ENCODE measurements around the gene CARD11. TPM values are rescaled to one million over a fixed set of nuclear protein-coding genes. Genes with fewer than 3 reads are reported as not detected.
A peak's percentile ranks its signal among the peaks of the same experiment; 100 is the strongest.

The CARD11 gene
- total RNA-seq, 1 donor from 2014 or later = 5.8 TPM

DNA sequence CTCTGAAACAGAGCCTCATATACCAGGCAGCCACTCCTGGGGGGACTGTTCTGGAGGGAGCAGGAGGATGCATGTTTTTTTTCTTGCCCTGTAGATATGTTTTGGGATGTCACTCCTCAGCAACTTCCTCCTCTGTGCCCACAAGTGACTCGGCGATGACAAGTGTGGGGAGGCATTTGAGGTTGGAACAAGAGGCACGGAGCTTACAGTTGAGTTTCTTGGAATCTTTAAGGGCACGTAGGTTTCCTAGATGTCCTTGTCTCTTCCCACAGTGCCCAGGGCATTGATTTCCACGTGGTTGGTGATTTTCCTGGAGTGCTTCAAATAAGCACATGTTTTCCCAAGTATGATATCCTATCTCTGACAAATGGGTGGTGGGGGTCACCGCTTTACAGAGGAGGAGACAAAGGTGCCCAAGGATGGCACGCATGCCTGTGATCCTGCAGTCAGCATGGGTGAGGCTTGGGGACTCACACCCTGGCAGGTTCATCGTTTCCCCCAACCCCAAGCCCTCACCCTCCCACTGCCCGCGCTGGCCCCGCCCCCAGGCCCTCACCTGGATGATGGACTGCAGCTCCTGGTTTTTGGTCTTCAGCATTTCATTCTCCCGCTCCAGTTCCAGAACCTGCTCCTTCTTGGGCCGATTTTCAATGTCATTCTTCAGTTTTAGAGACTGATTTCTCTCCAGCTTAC is 104.3 kb downstream of the CARD11 start:
- H3K27ac ChIP-seq = no peak overlapping the region
- TF ChIP-seq, protein P1, sequence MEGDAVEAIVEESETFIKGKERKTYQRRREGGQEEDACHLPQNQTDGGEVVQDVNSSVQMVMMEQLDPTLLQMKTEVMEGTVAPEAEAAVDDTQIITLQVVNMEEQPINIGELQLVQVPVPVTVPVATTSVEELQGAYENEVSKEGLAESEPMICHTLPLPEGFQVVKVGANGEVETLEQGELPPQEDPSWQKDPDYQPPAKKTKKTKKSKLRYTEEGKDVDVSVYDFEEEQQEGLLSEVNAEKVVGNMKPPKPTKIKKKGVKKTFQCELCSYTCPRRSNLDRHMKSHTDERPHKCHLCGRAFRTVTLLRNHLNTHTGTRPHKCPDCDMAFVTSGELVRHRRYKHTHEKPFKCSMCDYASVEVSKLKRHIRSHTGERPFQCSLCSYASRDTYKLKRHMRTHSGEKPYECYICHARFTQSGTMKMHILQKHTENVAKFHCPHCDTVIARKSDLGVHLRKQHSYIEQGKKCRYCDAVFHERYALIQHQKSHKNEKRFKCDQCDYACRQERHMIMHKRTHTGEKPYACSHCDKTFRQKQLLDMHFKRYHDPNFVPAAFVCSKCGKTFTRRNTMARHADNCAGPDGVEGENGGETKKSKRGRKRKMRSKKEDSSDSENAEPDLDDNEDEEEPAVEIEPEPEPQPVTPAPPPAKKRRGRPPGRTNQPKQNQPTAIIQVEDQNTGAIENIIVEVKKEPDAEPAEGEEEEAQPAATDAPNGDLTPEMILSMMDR (IDR thresholded peaks at IDR 0.05) = no peak
- ATAC-seq (no peak), DNase-seq (peak; percentile 59)
- H3K36me3 ChIP-seq = no peaks in the 10 kb centered on the region
- no peaks in the 10 kb centered on the region for H3K9me3 ChIP-seq
- H3K27me3 ChIP-seq = no peaks in the 10 kb centered on the region
- intact Hi-C loops (cut with DNase I) = no loop called here
- no peak overlapping the region for H3K4me3 ChIP-seq
- no peaks in the 10 kb centered on the region for H3K4me1 ChIP-seq

DNA sequence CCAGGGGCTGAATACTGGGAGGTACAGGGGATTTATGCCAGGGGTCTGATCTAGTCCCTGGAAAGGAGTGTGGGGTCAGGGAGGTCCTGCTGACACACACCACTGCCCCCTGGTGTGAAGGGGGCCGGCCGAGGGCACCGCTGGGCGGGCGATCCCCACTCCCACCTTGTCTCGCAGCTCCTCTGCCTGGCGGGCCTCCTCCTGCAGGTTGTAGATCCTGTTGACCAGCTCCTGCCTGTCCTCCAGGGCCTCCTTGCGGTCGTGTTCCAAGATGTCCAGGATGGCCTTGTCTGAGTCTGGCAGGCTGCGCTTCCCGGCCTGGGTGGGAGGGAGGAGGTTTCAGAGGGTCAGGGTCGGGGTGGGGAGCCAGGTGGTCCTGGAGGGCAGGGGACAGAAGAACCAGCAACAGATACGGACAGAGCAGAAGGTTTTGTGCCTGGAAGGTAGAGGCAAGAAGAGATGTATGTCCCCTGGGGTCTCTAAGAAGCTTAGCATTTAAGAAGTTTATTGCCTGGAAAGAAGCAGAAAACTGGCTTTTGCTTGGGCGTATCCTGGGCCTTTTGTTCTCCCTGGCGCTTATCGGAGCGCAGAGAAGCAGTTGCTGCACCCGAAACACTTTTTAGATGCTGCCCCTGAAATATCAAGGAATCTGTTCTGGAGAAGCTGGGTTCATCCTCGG is 105.0 kb downstream of the CARD11 start:
- intact Hi-C loops (cut with DNase I) = no loop called here
- DNase-seq = peak; percentile 49

DNA sequence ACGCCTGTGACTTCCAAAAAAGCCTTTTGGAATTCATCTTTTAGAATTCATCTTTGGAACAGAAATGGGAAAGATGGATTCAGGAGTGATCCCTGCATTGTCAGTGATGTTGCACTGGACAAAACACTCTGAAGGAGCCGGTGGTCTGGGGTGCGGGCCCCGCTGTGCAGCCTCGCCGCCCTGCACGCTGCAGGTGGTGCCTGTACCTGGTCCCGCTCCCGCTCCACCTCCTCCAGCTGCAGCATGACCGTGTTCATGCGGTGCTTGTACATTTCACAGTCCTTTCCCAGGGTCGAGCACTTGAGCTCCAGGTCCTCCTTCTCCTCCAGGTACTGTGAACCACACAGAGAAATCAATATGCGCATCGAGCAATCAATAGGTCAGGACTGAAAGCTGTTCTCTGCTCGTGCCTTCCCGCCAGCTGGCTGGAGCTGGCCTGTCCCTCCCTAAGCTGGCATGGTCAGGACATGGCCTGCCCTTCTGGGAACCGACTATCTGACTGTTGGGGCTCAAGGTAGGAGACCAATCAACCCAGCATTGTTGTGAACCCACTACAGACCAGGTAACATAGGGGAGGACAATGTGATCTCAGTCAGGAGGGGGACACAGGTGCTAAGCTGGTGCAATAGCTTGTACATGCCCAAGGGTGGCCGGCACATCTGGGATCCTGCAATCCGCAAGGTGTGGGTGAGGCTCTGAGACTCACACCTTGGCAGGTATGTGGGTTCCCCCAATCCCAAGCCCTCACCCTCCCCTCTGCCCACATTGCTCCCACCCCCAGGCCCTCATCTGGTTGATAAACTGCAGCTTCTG is 105.8 kb downstream of the CARD11 start:
- ATAC-seq = no peak
- intact Hi-C loops (cut with DNase I) = no loop called here

More for the DNA sequence above, 105.0 kb downstream of the CARD11 start:
- Histone ChIP-seq H3K9me3 (no peaks in the 10 kb centered on the region), H3K27me3 (no peaks in the 10 kb centered on the region), H3K27ac (no peak overlapping the region), H3K4me1 (no peaks in the 10 kb centered on the region), H3K36me3 (no peaks in the 10 kb centered on the region), H3K4me3 (no peak overlapping the region)
- ATAC-seq = no peak
- TF ChIP-seq, protein P1 (IDR thresholded peaks at IDR 0.05) = no peak

DNA sequence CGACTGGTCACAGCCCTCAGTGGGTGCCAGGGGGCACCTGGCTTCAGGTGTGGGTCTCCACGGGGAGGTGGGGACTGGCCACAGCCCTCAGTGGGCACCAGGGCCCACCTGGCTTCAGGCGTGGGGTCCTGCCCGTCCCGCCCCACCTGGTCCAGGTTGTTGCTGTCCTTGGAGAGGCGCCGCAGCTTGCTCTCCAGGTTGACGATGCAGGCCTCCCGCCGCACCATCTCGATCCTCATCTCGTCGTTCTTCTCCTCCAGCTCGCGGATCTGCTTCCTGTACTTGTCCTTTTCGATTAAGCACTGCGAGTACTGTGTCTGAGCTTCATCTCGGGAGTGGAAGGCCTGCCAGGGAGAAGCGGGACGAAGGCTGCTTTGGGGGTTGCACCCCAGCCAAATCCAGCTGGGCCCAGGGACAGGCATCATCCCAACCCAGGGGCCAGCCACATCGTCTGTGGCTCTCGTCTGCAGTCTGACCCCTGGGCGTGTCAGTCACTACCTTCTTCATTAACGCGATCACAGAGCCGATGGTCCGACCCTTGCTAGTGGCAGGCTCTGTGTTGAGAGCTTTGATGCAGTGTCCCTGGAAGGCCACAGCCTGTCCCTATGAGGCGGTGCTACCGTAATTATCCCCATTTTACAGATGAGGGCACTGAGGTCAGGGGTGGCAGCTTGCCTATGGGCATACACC is 106.6 kb downstream of the CARD11 start:
- H3K27ac ChIP-seq = no peak overlapping the region
- H3K27me3 ChIP-seq = no peaks in the 10 kb centered on the region
- TF ChIP-seq, protein P1 (IDR thresholded peaks at IDR 0.05) = no peak
- H3K4me1 ChIP-seq = no peaks in the 10 kb centered on the region
- no peak overlapping the region for H3K4me3 ChIP-seq
- no peaks in the 10 kb centered on the region for H3K9me3 ChIP-seq
- H3K36me3 ChIP-seq = no peaks in the 10 kb centered on the region
- DNase-seq (peak; percentile 51), ATAC-seq (no peak)
- intact Hi-C loops (cut with DNase I) = no loop called here

More for the DNA sequence above, 105.8 kb downstream of the CARD11 start:
- DNase-seq = peak; percentile 40
- TF ChIP-seq, protein P1 (IDR thresholded peaks at IDR 0.05) = no peak
- Histone ChIP-seq H3K27ac (no peak overlapping the region), H3K36me3 (no peaks in the 10 kb centered on the region), H3K4me1 (no peaks in the 10 kb centered on the region), H3K4me3 (no peak overlapping the region), H3K27me3 (no peaks in the 10 kb centered on the region), H3K9me3 (no peaks in the 10 kb centered on the region)

DNA sequence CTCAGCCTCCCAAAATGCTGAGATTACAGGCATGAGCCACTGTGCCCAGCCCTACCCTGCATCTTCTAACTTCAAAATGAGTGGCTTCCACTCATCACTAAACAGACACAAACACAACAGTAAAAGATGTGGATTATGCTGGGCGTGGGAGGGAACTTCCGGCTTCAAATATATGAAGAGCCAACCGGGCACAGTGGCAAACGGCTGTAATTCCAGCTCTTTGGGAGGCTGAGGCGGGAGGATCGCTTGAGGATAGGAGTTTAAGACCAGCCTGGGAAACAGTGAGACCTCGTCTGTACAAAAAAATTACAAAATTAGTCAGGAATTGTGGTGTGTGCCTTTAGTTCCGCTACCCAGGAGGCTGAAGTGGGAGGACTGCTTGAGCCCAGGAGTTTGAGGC is 107.4 kb downstream of the CARD11 start:
- peak; percentile 5 for DNase-seq
- no peak for ATAC-seq
- Histone ChIP-seq H3K27ac (no peak overlapping the region), H3K4me1 (no peaks in the 10 kb centered on the region), H3K27me3 (no peaks in the 10 kb centered on the region), H3K4me3 (no peak overlapping the region), H3K36me3 (no peaks in the 10 kb centered on the region), H3K9me3 (no peaks in the 10 kb centered on the region)
- TF ChIP-seq, protein P1 (IDR thresholded peaks at IDR 0.05) = no peak
- intact Hi-C loops (cut with DNase I) = no loop called here

Measured in upper lobe of right lung (tissue), 1 donor.